Heart right ventricle (tissue), 16 donors: Measurements from ENCODE around the gene MMP20. TPM values are rescaled to one million over a fixed set of nuclear protein-coding genes. Genes with fewer than 3 reads are reported as not detected.

Source experiments
- ATAC-seq, 8 donors: fragments of 200-7000 bp; cut with Tn5 transposase; one replicate each; pipeline ENCODE4 v1.9.1; 2020; ENCODE audit warnings: mild to moderate bottlenecking in 8 of 8, moderate library complexity in 8 of 8, moderate number of reproducible peaks in 1 of 8
- DNase-seq, 2 donors: peaks; one replicate each; pipeline ENCODE4 v3.0.0-alpha.2; 2020
- H3K27ac ChIP-seq, 10 donors: fragments of 200-600 bp; sonication (generic) in 2 of 10; one replicate each; pipeline versions ENCODE4 v1.5.0 to v1.8.0; 2020 to 2022; ENCODE audit warnings: mild to moderate bottlenecking in 3 of 10
- H3K27me3 ChIP-seq, 7 donors: fragments of 200-600 bp; one replicate each; pipeline ENCODE4 v1.8.0; 2021 to 2022; ENCODE audit warnings: mild to moderate bottlenecking in 2 of 7
- H3K36me3 ChIP-seq, 9 donors: fragments of 200-600 bp; sonication (generic) in 1 of 9; one replicate each; pipeline versions ENCODE4 v1.5.0 to v1.8.0; 2020 to 2022; ENCODE audit warnings: mild to moderate bottlenecking in 2 of 9
- H3K4me1 ChIP-seq, 9 donors: fragments of 200-600 bp; sonication (generic) in 1 of 9; one replicate each; pipeline versions ENCODE4 v1.5.0 to v1.8.0; 2020 to 2022; ENCODE audit warnings: mild to moderate bottlenecking in 4 of 9
- H3K4me3 ChIP-seq, 10 donors: fragments of 200-600 bp; sonication (generic) in 2 of 10; one replicate each; pipeline versions ENCODE4 v1.5.0 to v1.8.0; 2020 to 2022; ENCODE audit warnings: mild to moderate bottlenecking in 7 of 10, moderate library complexity in 2 of 10
- H3K9me3 ChIP-seq, 11 donors: fragments of 200-600 bp in 10 of 11; sonication (generic) in 2 of 11; one replicate each; pipeline versions ENCODE4 v1.5.0 to v1.8.0; 2013 to 2022; ENCODE audit warnings: mild to moderate bottlenecking in 2 of 11, control low read depth in 1 of 11, moderate library complexity in 1 of 11
- CTCF ChIP-seq, 9 donors: fragments of 200-600 bp; sonication (generic) in 2 of 9; IDR thresholded peaks; one replicate each; pipeline versions ENCODE4 v1.5.0 to v1.8.0; 2021 to 2022; ENCODE audit warnings: antibody characterized with exemption in 9 of 9, mild to moderate bottlenecking in 5 of 9, moderate library complexity in 1 of 9
- WGBS, 2 donors: extraction: QIAGEN DNeasy Blood & Tissue Kit; methylation state at CpG; one replicate each; pipeline ENCODE4 v1.1.7; 2013; ENCODE audit warnings: inconsistent platforms in 1 of 2; 5-methylcytosine and 5-hydroxymethylcytosine counted together
- intact Hi-C, 10 donors: fragments of 100-400 bp; cut with DNase I; formaldehyde crosslinking; loops; one replicate each; pipeline versions ENCODE4 v1.11.1 to v1.14.2; 2022
- polyA plus RNA-seq, 2 donors: library from polyadenylated mRNA; stranded (reverse); fragments of 200-250 nt; gene quantifications; one replicate each; pipeline ENCODE4 v1.2.3, GENCODE V29; 2013
- total RNA-seq, 10 donors: library from RNA; stranded (reverse); fragmentation: NEBNext Ultra II Directional in 3 of 10; extraction: Animal tissue kit (Norgen Biotek cat#: 25700) in 3 of 10; gene quantifications; one replicate each; pipeline versions ENCODE4 v1.2.1 to v1.2.4, GENCODE V29; 2021 to 2023
- donor health status: Arrhythmogenic right ventricular cardiomyopathy.
- donor health status: ischemic (EF 13 %, LVEDD 7.1; RV severe dilation, severe dysfunction).
- donor health status: healthy with polysubstance abuse.
- donor health status: DM: no; HTN: yes; CAD: no.
- donor health status: DM: no; HTN: no; CAD: no.
- donor health status: ischemic (EF 25% LVEDD 6.9; RV normal size, moderate dysfunction).
- donor health status: ischemic (EF 25% LVEDD 5.7; RV mildly dilated, moderate dysfunction).
- donor health status: healthy.
- donor health status: DM: yes; HTN: yes; CAD: no.
- donor health status: Ischemic cardiomyopathy.
- donor health status: ischemic (EF 35%, LVEDD 5.7; RV mildly dilated, moderate dysfunction).
- donor health status: nonischemic (EF 11% LVEDD 7.7; RV severe dilation, severe dysfunction).
- donor health status: DM: yes; HTN: yes; CAD: no.
- donor health status: PGD.
- donor health status: ischemic (EF 29% LVEDD 5.4; RV normal size, mild dysfunction).
- donor health status: nonischemic (EF 23%, LVEDD 6.1; RV moderate dilation, normal function).

The MMP20 gene
- total and polyA plus RNA-seq, 12 donors, result not detected

GRCh38 chr11:102662607-102663006 lies 37.5 kb upstream of the MMP20 start:
- no peak for ATAC-seq
- DNase-seq, result no peak
- Histone ChIP-seq H3K36me3 (no peaks in the 10 kb centered on the region), H3K4me3 (no peak overlapping the region), H3K27ac (no peak overlapping the region), H3K4me1 (no peaks in the 10 kb centered on the region), H3K27me3 (peaks cover 0 to 10% (median 6%) of the 10 kb centered on the region in 7 donors), H3K9me3 (no peaks in the 10 kb centered on the region)
- no peak for TF ChIP-seq CTCF (IDR thresholded peaks at IDR 0.05)
- intact Hi-C loops, result loop anchor here in 2 of 10 donors (10.0 kb wide), 2 partner anchors 328 to 368 kb away; no protein-coding TSS in a partner anchor

- TF ChIP-seq CTCF (IDR thresholded peaks at IDR 0.05), result no peak
- H3K9me3 ChIP-seq, result peaks cover 0 to 2% (median 0%) of the 10 kb centered on the region in 11 donors
- no peak for DNase-seq
- H3K36me3 ChIP-seq, result no peaks in the 10 kb centered on the region
- H3K4me3 ChIP-seq, result no peak overlapping the region
- intact Hi-C loops, result loop anchor here in 2 of 10 donors (10.0 kb wide), 2 partner anchors 326 to 366 kb away; no protein-coding TSS in a partner anchor
- no peak for ATAC-seq
- H3K4me1 ChIP-seq, result no peaks in the 10 kb centered on the region
- no peak overlapping the region for H3K27ac ChIP-seq
- WGBS, 2 donors, result 75 to 78% methylated on average over 4 of the region's 4 CpGs
- H3K27me3 ChIP-seq, result peaks cover 0 to 12% (median 6%) of the 10 kb centered on the region in 7 donors
Measured at GRCh38 chr11:102661040-102661439, 35.9 kb upstream of the MMP20 start.

GRCh38 chr11:102656528-102656927 lies 31.4 kb upstream of the MMP20 start:
- no peak for ATAC-seq
- DNase-seq, result no peak
- TF ChIP-seq CTCF (IDR thresholded peaks at IDR 0.05), result no peak
- H3K27ac ChIP-seq, result no peak overlapping the region
- intact Hi-C loops, result no loop called here
- WGBS, 2 donors, result 78% methylated on average over 1 of the region's 1 CpG
- H3K27me3 ChIP-seq, result peaks cover 0 to 10% (median 0%) of the 10 kb centered on the region in 7 donors
- H3K4me3 ChIP-seq, result no peak overlapping the region
- peaks cover 0 to 16% (median 0%) of the 10 kb centered on the region in 11 donors for H3K9me3 ChIP-seq
- H3K4me1 ChIP-seq, result no peaks in the 10 kb centered on the region
- no peaks in the 10 kb centered on the region for H3K36me3 ChIP-seq

GRCh38 chr11:102655547-102655946 lies 30.4 kb upstream of the MMP20 start:
- intact Hi-C loops, result no loop called here
- ATAC-seq (no peak), DNase-seq (no peak)
- H3K4me3 ChIP-seq, result no peak overlapping the region
- peaks cover 0 to 16% (median 0%) of the 10 kb centered on the region in 11 donors for H3K9me3 ChIP-seq
- H3K4me1 ChIP-seq, result no peaks in the 10 kb centered on the region
- peaks cover 0 to 10% (median 0%) of the 10 kb centered on the region in 7 donors for H3K27me3 ChIP-seq
- TF ChIP-seq CTCF (IDR thresholded peaks at IDR 0.05), result no peak
- no peak overlapping the region for H3K27ac ChIP-seq
- H3K36me3 ChIP-seq, result no peaks in the 10 kb centered on the region
- 52 to 61% methylated on average over 2 of the region's 2 CpGs for WGBS, 2 donors
